HepG2 (cell line): ENCODE data around the gene GRB2. TPM values are rescaled to one million over a fixed set of nuclear protein-coding genes. Genes with fewer than 3 reads are reported as not detected.

ENCODE experiments used
- AGO1 ChIP-seq: fragments of 200-400 bp; formaldehyde crosslinking; IDR thresholded peaks from 2 replicates; pipeline ENCODE4 v1.6.1; 2017; ENCODE audit warnings: mild to moderate bottlenecking, low read depth, low read length, moderate library complexity; ENCODE audit not compliant: poor library complexity, severe bottlenecking
- AKAP8 ChIP-seq: sonication (generic); formaldehyde crosslinking; IDR thresholded peaks from 2 replicates; pipeline ENCODE4 v1.5.1; 2020; ENCODE audit warnings: mild to moderate bottlenecking, missing genetic modification reagents
- CENPX ChIP-seq: sonication (generic); formaldehyde crosslinking; IDR thresholded peaks from 2 replicates; pipeline ENCODE4 v1.9.0; 2021; ENCODE audit warnings: mild to moderate bottlenecking, missing genetic modification reagents, moderate library complexity
- EP300 ChIP-seq, 3 experiments: sonication (generic) in 1 of 3; formaldehyde crosslinking in 1 of 3; IDR thresholded peaks; 2 replicates each; pipeline versions ENCODE4 v1.5.1 to v1.6.1; 2011 to 2020; ENCODE audit warnings: low read depth in 2 of 3, low read length in 2 of 3, borderline replicate concordance in 1 of 3, improper control_type of control experiment in 1 of 3, mild to moderate bottlenecking in 1 of 3, missing genetic modification reagents in 1 of 3, moderate library complexity in 1 of 3
- ERF ChIP-seq: IDR thresholded peaks from 2 replicates; pipeline ENCODE4 v1.6.1; 2018; ENCODE audit warnings: missing biosample characterization, missing genetic modification reagents
- ESRRA ChIP-seq: sonication (generic); formaldehyde crosslinking; IDR thresholded peaks from 2 replicates; pipeline ENCODE4 v1.5.1; 2020; ENCODE audit warnings: mild to moderate bottlenecking, low read depth, missing genetic modification reagents
- FOXK2 ChIP-seq: fragments of 450-650 bp; IDR thresholded peaks from 2 replicates; pipeline ENCODE4 v1.6.1; 2016
- HIVEP1 ChIP-seq: sonication (generic); formaldehyde crosslinking; IDR thresholded peaks from 2 replicates; pipeline ENCODE4 v1.4.0; 2020; ENCODE audit warnings: mild to moderate bottlenecking, missing genetic modification reagents
- HOXA3 ChIP-seq: sonication (generic); formaldehyde crosslinking; IDR thresholded peaks from 2 replicates; pipeline ENCODE4 v1.5.0; 2020; ENCODE audit warnings: missing genetic modification reagents
- JDP2 ChIP-seq: sonication (generic); formaldehyde crosslinking; IDR thresholded peaks from 2 replicates; pipeline ENCODE4 v1.8.1; 2022; ENCODE audit warnings: missing genetic modification reagents, borderline replicate concordance
- MYNN ChIP-seq: sonication (generic); formaldehyde crosslinking; IDR thresholded peaks from 2 replicates; pipeline ENCODE4 v1.4.0; 2020; ENCODE audit warnings: mild to moderate bottlenecking, low read depth, missing genetic modification reagents
- NR2F2 ChIP-seq: IDR thresholded peaks from 2 replicates; pipeline ENCODE4 v1.6.1; 2012; ENCODE audit warnings: low read depth, inconsistent platforms, borderline replicate concordance
- PCBP2 ChIP-seq: fragments of 200-400 bp; formaldehyde crosslinking; optimal IDR thresholded peaks from 2 replicates; pipeline ENCODE3; 2018; ENCODE audit warnings: low read length, low read depth; ENCODE audit not compliant: poor library complexity, severe bottlenecking
- PRPF4 ChIP-seq: fragments of 200-400 bp; formaldehyde crosslinking; IDR thresholded peaks from 2 replicates; pipeline ENCODE4 v1.6.1; 2016; ENCODE audit warnings: low read length, low read depth; ENCODE audit not compliant: poor library complexity, severe bottlenecking
- RELA ChIP-seq: sonication (generic); formaldehyde crosslinking; IDR thresholded peaks from 2 replicates; pipeline ENCODE4 v1.4.0; 2020; ENCODE audit warnings: missing genetic modification reagents
- RFXAP ChIP-seq: sonication (generic); formaldehyde crosslinking; IDR thresholded peaks from 2 replicates; pipeline ENCODE4 v1.4.0; 2020; ENCODE audit warnings: missing genetic modification reagents, borderline replicate concordance
- RORA ChIP-seq: sonication (generic); formaldehyde crosslinking; IDR thresholded peaks from 2 replicates; pipeline ENCODE4 v1.5.0; 2020; ENCODE audit warnings: mild to moderate bottlenecking, missing genetic modification reagents, moderate library complexity
- SIX1 ChIP-seq: sonication (generic); formaldehyde crosslinking; IDR thresholded peaks from 2 replicates; pipeline ENCODE4 v1.4.0; 2020; ENCODE audit warnings: missing genetic modification reagents, borderline replicate concordance
- ZFP82 ChIP-seq: sonication (generic); formaldehyde crosslinking; IDR thresholded peaks from 2 replicates; pipeline ENCODE4 v1.5.1; 2020; ENCODE audit warnings: mild to moderate bottlenecking, missing genetic modification reagents, borderline replicate concordance
- ZMYM4 ChIP-seq: sonication (generic); formaldehyde crosslinking; IDR thresholded peaks from 2 replicates; pipeline ENCODE4 v1.8.1; 2023; ENCODE audit warnings: mild to moderate bottlenecking, missing genetic modification reagents
- ZNF136 ChIP-seq: sonication (generic); formaldehyde crosslinking; IDR thresholded peaks from 2 replicates; pipeline ENCODE4 v1.8.1; 2022; ENCODE audit warnings: low read depth, mild to moderate bottlenecking, moderate library complexity, missing genetic modification reagents
- ZNF263 ChIP-seq: sonication (generic); formaldehyde crosslinking; IDR thresholded peaks from 2 replicates; pipeline ENCODE4 v1.4.0; 2020; ENCODE audit warnings: missing genetic modification reagents
- ZNF280D ChIP-seq: sonication (generic); formaldehyde crosslinking; IDR thresholded peaks from 2 replicates; pipeline ENCODE4 v1.5.1; 2020; ENCODE audit warnings: mild to moderate bottlenecking, missing genetic modification reagents
- ZNF790 ChIP-seq: sonication (generic); formaldehyde crosslinking; IDR thresholded peaks from 2 replicates; pipeline ENCODE4 v1.8.0; 2022; ENCODE audit warnings: missing genetic modification reagents, mild to moderate bottlenecking, borderline replicate concordance
- polyA plus RNA-seq, 8 experiments: library from polyadenylated mRNA; depleted of rRNA in 3 of 8; stranded (reverse) in 7 of 8; unstranded in 1 of 8; fragments of >200 nt; fragmentation: Illumina TruSeq in 4 of 8; extraction: Trizol in 4 of 8; gene quantifications; 2 replicates each; pipeline versions ENCODE4 v1.2.1 to v1.2.3, GENCODE V29; 2011 to 2016; ENCODE audit warnings: low read depth in 4 of 8, missing spikeins in 1 of 8, mixed read lengths in 1 of 8; ENCODE audit not compliant: insufficient read depth in 1 of 8
- total RNA-seq, 5 experiments: library from RNA; depleted of rRNA; stranded (reverse); fragments of >200 nt; fragmentation: Illumina TruSeq; extraction: Trizol; gene quantifications; 2 replicates each; pipeline ENCODE4 v1.2.3, GENCODE V29; 2016; ENCODE audit warnings: low read depth in 1 of 5
- TF ChIP-seq, protein P1 (sequence below): IDR thresholded peaks from 2 replicates; pipeline ENCODE4 v1.6.1; 2012; ENCODE audit warnings: inconsistent platforms
- TF ChIP-seq, protein P2 (sequence below): sonication (generic); formaldehyde crosslinking; IDR thresholded peaks from 2 replicates; pipeline ENCODE4 v1.8.0; 2022; ENCODE audit warnings: low read depth, missing genetic modification reagents

Gene GRB2
- total and polyA plus RNA-seq, 2 of the 13 experiments (the other 11 are each of a cell fraction or from before 2014, with no cell fraction given), result 84.6 to 92.3 TPM

GRCh38 chr17:75393523-75394331, 11.8 kb downstream of the GRB2 start (continued):
- TF ChIP-seq ERF (CRISPR knock-in tag) (peak; percentile 64; the same call in 1 of the 2 replicates), RFXAP (CRISPR knock-in tag) (peak; percentile 70; the same call in 1 of the 2 replicates), JDP2 (CRISPR knock-in tag) (no peak), RORA (CRISPR knock-in tag) (no peak), ZNF790 (CRISPR knock-in tag) (no peak), HIVEP1 (CRISPR knock-in tag) (peak; percentile 36; the same call in 1 of the 2 replicates), AGO1 (no peak), SIX1 (CRISPR knock-in tag) (no peak; the same call in 1 of the 2 replicates), PRPF4 (no peak), ZNF136 (CRISPR knock-in tag) (no peak), ZFP82 (CRISPR knock-in tag) (peak; percentile 48; the same call in 1 of the 2 replicates), AKAP8 (CRISPR knock-in tag) (no peak), EP300 (IDR thresholded peaks at IDR 0.05; ENCODE audit: low read depth in 2 of 2, low read length in 2 of 2) (peak in 1 of 2 experiments; percentile 62; a peak in 3 of 4 replicates), EP300 (CRISPR knock-in tag; IDR thresholded peaks at IDR 0.05; ENCODE audit: borderline replicate concordance) (peak; percentile 9; the same call in 1 of the 2 replicates), HOXA3 (CRISPR knock-in tag) (peak; percentile 84), NR2F2 (no peak), MYNN (CRISPR knock-in tag) (0 out of 2 replicates have a peak, but pooled peaks have one; percentile 30), ESRRA (no peak), ZNF280D (no peak), ZNF263 (peak; percentile 90), RELA (CRISPR knock-in tag) (no peak; the same call in 1 of the 2 replicates), ZMYM4 (CRISPR knock-in tag) (peak; percentile 72), PCBP2 (no peak), CENPX (CRISPR knock-in tag) (no peak), FOXK2 (no peak)
- TF ChIP-seq, protein P1, sequence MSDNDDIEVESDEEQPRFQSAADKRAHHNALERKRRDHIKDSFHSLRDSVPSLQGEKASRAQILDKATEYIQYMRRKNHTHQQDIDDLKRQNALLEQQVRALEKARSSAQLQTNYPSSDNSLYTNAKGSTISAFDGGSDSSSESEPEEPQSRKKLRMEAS, result peak; percentile 74
- TF ChIP-seq, protein P2, sequence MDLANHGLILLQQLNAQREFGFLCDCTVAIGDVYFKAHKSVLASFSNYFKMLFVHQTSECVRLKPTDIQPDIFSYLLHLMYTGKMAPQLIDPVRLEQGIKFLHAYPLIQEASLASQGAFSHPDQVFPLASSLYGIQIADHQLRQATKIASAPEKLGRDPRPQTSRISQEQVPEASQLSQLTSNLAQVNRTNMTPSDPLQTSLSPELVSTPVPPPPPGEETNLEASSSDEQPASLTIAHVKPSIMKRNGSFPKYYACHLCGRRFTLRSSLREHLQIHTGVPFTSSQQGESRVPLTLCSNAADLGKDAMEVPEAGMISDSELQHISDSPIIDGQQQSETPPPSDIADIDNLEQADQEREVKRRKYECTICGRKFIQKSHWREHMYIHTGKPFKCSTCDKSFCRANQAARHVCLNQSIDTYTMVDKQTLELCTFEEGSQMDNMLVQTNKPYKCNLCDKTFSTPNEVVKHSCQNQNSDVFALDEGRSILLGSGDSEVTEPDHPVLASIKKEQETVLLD, result no peak
